ENCODE data around the gene NXPE1. TPM values are rescaled to one million over a fixed set of nuclear protein-coding genes. Genes with fewer than 3 reads are reported as not detected.

NXPE1 gene
- total RNA-seq, 1 experiment from 2014 or later: not detected

DNA sequence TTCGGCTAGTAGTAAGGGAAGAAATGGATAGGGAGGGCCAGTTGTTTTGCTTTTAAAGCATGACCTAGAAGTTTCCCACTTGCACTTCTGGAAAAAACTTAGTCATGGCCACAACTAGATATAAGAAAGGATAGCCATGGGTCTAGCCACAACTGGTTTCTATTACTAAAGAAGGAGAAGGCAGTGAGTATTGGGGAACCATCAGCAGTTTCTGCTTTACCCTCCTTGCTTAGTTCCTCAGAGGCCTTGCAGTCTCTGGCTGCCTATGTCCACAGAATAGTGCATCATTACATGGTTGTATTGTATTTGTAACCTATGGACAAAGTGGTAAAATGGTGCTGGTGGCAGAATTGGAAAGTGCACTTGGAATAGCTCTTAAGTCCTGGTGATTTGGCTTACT lies 35.6 kb downstream of the NXPE1 start:
- CTCF ChIA-PET: no interaction called here
- DNase-seq (ENCODE audit: low spot score): no peak
- POLR2A ChIA-PET (ENCODE audit: low non-redundant PET): no interaction called here
- no peak overlapping the region for H3K4me3 ChIP-seq (ENCODE audit: low read depth, low read length, poor library complexity, severe bottlenecking)
- H3K4me1 ChIP-seq (ENCODE audit: insufficient read depth, low read length, poor library complexity, severe bottlenecking): no peaks in the 10 kb centered on the region
- peaks cover 4% of the 10 kb centered on the region for H3K9me3 ChIP-seq (ENCODE audit: low read depth, low read length, poor library complexity, severe bottlenecking)
- peaks cover 4% of the 10 kb centered on the region for H3K27me3 ChIP-seq (replicated peaks; ENCODE audit: insufficient read depth, low read depth, low read length, poor library complexity)
- TF ChIP-seq, protein P1, sequence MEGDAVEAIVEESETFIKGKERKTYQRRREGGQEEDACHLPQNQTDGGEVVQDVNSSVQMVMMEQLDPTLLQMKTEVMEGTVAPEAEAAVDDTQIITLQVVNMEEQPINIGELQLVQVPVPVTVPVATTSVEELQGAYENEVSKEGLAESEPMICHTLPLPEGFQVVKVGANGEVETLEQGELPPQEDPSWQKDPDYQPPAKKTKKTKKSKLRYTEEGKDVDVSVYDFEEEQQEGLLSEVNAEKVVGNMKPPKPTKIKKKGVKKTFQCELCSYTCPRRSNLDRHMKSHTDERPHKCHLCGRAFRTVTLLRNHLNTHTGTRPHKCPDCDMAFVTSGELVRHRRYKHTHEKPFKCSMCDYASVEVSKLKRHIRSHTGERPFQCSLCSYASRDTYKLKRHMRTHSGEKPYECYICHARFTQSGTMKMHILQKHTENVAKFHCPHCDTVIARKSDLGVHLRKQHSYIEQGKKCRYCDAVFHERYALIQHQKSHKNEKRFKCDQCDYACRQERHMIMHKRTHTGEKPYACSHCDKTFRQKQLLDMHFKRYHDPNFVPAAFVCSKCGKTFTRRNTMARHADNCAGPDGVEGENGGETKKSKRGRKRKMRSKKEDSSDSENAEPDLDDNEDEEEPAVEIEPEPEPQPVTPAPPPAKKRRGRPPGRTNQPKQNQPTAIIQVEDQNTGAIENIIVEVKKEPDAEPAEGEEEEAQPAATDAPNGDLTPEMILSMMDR (conservative IDR thresholded peaks at IDR 0.05; ENCODE audit: low read depth, low read length): no peak
- TF ChIP-seq EZH2 (IDR thresholded peaks at IDR 0.05; ENCODE audit: borderline replicate concordance, low read depth, low read length, poor library complexity, severe bottlenecking): no peak
- no peak overlapping the region for H3K27ac ChIP-seq (ENCODE audit: low read depth, low read length, poor library complexity, severe bottlenecking)
- no peaks in the 10 kb centered on the region for H3K36me3 ChIP-seq (ENCODE audit: insufficient read depth, low read length, poor library complexity, severe bottlenecking)
- intact Hi-C loops (cut with micrococcal nuclease; ENCODE audit: unreplicated experiment): no loop called here
- BruUV-seq (replicated peaks): no TSS peak

DNA sequence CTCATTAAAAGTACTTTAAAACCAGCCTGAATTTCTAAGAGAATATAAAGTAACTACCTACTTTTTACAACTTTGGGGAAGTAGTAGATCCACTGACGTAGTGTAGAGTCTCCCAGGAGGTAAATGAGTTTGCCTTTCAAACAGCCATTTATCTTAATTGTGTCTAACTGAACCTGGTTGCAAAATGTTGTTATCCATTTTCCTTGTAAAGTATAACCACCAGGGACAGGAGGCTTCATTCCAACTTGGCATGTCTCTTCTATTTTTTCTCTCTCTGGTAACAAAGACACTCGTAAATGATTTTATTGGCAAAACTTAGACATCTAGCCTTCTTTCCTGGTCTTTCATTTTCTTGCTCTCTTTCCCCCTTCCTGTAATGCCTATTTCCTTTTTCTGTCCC lies 36.9 kb downstream of the NXPE1 start:
- peaks cover 4% of the 10 kb centered on the region for H3K9me3 ChIP-seq (ENCODE audit: low read depth, low read length, poor library complexity, severe bottlenecking)
- BruUV-seq (replicated peaks): no TSS peak
- intact Hi-C loops (cut with micrococcal nuclease; ENCODE audit: unreplicated experiment): no loop called here
- ChIA-PET CTCF (no interaction called here), POLR2A (ENCODE audit: low non-redundant PET) (no interaction called here)
- no peak overlapping the region for H3K4me3 ChIP-seq (ENCODE audit: low read depth, low read length, poor library complexity, severe bottlenecking)
- no peaks in the 10 kb centered on the region for H3K4me1 ChIP-seq (ENCODE audit: insufficient read depth, low read length, poor library complexity, severe bottlenecking)
- H3K27ac ChIP-seq (ENCODE audit: low read depth, low read length, poor library complexity, severe bottlenecking): no peak overlapping the region
- DNase-seq (ENCODE audit: low spot score): no peak
- peaks cover 4% of the 10 kb centered on the region for H3K27me3 ChIP-seq (replicated peaks; ENCODE audit: insufficient read depth, low read depth, low read length, poor library complexity)
- TF ChIP-seq EZH2 (IDR thresholded peaks at IDR 0.05; ENCODE audit: borderline replicate concordance, low read depth, low read length, poor library complexity, severe bottlenecking): no peak
- TF ChIP-seq, protein P1 (conservative IDR thresholded peaks at IDR 0.05; ENCODE audit: low read depth, low read length): no peak
- H3K36me3 ChIP-seq (ENCODE audit: insufficient read depth, low read length, poor library complexity, severe bottlenecking): no peaks in the 10 kb centered on the region

DNA sequence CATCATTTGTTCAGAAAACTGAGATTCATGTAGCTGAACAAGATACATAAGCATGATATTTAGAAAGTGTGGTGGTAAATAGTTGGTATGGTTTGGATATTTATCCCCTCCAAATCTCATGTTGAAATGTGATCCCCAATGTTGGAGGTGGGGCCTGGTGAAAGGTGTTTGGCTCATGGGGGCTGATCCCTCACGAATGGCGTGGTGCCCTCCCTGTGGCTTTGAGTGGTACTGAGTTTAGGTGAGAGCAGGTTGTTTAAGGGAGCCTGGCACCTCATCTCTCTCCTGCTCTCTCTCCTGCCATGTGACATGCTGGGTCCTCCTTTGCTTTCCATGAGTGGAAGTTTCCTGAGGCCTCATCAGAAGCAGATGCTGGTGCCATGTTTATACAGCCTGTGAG lies 48.1 kb downstream of the NXPE1 start:
- DNase-seq (ENCODE audit: low spot score): no peak
- Histone ChIP-seq H3K9me3 (ENCODE audit: low read depth, low read length, poor library complexity, severe bottlenecking) (no peaks in the 10 kb centered on the region), H3K27ac (ENCODE audit: low read depth, low read length, poor library complexity, severe bottlenecking) (no peak overlapping the region), H3K4me3 (ENCODE audit: low read depth, low read length, poor library complexity, severe bottlenecking) (no peak overlapping the region), H3K27me3 (replicated peaks; ENCODE audit: insufficient read depth, low read depth, low read length, poor library complexity) (no peaks in the 10 kb centered on the region), H3K36me3 (ENCODE audit: insufficient read depth, low read length, poor library complexity, severe bottlenecking) (no peaks in the 10 kb centered on the region), H3K4me1 (ENCODE audit: insufficient read depth, low read length, poor library complexity, severe bottlenecking) (no peaks in the 10 kb centered on the region)
- TF ChIP-seq, protein P1 (conservative IDR thresholded peaks at IDR 0.05; ENCODE audit: low read depth, low read length): no peak
- TF ChIP-seq EZH2 (IDR thresholded peaks at IDR 0.05; ENCODE audit: borderline replicate concordance, low read depth, low read length, poor library complexity, severe bottlenecking): no peak
- ChIA-PET CTCF (no interaction called here), POLR2A (ENCODE audit: low non-redundant PET) (no interaction called here)
- intact Hi-C loops (cut with micrococcal nuclease; ENCODE audit: unreplicated experiment): no loop called here
- BruUV-seq (replicated peaks): no TSS peak
